CMK (cell line): ENCODE data around the gene NOSTRIN.
"Not testable (repeated sequence)": the region's sequence is repeated elsewhere in the genome, so short reads cannot be mapped to it uniquely, and the experiment has no call there.

ENCODE experiments used
- DNase-seq: peaks from one replicate; pipeline ENCODE4 v3.0.0-alpha.2; 2010; ENCODE audit warnings: low read depth

The NOSTRIN gene

DNA sequence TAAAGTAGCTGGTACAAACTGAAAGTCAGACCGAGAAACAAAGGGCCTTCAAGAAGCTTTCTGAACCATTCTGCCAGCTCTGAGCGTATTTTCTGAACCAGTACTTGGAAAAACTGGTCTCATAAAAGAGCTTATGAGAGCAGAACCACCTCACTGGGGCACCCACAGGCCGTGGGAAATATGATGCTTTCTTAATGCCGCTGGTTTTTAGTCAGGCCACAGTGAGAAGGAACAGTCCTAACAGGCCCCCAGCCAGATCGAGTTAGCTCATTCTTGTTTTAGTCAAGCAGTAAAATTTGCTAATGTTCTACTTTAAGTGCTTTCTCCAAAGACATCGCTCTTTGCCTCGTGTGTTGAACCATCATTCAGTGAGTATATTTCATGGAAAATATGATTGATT is 12.7 kb upstream of the NOSTRIN start:
- DNase-seq: no peak

- DNase-seq: no peak
Measured at GRCh38 chr2:168790226-168790902, 12.1 kb upstream of the NOSTRIN start.

DNA sequence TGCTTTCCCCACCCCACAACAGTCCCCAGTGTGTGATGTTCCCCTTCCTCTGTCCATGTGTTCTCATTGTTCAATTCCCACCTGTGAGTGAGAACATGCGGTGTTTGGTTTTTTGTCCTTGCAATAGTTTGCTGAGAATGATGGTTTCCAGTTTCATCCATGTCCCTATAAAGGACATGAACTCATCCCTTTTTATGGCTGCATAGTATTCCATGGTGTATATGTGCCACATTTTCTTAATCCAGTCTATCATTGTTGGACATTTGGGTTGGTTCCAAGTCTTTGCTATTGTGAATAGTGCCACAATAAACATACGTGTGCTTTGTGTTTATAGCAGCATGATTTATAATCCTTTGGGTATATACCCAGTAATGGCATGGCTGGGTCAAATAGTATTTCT is 11.3 kb upstream of the NOSTRIN start:
- DNase-seq: not testable (repeated sequence)

- DNase-seq: no peak
Measured at GRCh38 chr2:168793596-168793995, 8.8 kb upstream of the NOSTRIN start.

DNA sequence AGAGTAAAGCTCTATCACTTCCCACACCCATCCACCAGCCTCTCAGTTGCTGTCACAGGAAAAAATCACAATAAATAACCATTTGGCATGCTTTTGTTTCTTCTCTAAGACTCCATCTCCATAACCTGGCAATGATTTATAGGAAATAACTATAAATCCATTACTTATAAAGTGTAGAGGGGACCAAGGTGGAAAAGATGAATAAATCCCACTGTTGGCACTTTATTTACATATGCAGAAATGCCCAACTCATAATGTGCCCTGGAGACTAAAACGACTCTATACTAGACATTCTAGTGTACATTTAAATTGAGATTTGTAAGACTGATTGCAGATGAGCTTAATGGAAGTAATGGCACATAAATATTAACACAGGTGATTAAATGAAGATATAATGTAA is 7.5 kb upstream of the NOSTRIN start:
- DNase-seq: no peak

DNA sequence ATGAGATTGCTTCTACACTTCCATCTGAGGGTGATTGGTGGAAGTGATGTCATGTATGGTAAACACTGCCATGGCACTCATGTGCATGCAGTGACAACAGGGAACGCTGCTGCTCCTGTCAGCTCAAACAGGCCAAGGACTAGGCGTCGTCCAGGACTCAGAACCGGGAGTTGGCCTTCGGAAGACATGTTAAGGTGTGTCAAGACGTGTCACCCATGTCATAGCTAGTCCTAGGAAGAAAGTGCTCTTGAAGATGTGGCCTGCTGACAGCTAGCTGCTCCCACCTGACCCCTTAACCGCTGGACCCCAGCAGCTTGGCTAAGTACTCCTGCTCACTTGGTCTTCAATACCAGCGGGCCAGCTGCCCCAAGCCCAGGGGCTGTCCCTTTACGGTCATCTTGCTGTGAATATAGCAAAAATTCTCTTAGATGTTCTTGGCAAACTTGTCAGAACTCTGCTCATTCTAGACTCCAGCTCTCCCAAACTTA is 6.3 kb upstream of the NOSTRIN start:
- no peak for DNase-seq

DNA sequence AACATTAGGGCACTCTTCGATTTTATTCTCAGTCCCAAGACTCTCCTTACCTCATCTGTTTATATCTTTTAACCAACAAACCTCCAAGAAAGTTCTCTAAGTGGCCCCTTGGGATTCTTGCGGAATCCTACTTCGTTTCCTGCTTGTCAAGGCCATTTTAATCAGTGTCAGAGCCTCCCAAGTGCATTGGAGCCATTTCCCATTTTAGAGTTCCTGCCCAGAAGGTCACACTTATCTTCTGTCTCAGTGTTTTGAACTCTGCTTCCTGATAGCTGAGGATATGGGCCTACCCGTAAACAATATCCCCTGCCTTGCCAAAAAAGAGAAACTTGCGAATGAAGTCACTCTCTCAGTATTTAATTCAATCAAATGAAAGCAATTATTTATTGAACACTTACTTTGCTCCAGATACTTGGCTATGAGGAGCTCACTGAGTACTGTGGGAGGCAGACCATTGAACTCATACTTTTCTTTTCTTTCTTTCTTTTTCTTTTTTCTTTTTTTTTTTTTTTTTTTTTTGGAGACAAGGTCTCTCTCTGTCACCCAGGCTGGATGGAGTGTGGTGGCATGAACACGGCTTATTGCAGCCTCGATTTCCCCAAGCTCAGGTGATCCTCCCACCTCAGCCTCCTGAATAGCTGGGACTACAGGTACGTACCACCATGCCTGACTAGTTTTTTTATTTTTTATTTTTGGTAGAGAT is 5.7 kb upstream of the NOSTRIN start:
- DNase-seq: no peak

GRCh38 chr2:168797286-168797655 is 5.2 kb upstream of the NOSTRIN start:
- DNase-seq: no peak

DNA sequence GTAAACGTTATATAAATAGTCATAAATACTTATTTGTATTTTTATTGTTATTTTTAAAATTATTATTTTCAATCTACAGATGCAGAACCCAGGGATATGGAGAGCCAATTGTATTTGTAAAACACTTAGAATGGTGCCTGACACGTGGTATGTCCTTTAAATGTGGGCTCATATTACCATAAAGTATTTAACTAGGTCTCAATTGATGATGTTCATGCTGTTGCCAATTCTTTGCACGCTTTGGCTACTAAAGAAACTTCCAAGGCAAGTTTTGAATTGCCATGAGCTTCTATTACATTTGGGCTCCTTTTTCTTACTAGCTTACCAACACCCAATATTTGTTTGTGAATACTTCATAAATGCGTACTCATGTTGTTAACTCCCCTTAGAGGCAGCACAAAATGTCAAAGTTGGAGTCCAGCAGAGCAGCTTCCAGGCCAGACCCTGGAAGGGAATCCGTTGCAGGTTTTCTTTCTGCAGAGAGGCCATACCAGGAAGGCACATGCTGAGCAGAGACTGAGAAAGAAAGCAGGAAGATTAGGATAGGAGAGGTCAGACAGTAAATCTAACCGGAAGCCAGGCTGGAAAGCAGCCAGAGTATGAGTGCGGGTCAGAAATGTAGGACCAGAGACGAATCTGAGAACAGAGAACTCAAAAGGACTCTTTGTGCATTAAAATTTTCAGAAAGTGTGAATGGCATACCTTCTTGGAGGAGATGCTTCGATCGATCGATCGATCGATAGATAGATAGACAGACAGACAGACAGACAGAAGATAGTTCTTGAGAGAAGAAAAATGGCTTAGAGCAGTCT is 4.2 kb upstream of the NOSTRIN start:
- peak; percentile 52 for DNase-seq

DNA sequence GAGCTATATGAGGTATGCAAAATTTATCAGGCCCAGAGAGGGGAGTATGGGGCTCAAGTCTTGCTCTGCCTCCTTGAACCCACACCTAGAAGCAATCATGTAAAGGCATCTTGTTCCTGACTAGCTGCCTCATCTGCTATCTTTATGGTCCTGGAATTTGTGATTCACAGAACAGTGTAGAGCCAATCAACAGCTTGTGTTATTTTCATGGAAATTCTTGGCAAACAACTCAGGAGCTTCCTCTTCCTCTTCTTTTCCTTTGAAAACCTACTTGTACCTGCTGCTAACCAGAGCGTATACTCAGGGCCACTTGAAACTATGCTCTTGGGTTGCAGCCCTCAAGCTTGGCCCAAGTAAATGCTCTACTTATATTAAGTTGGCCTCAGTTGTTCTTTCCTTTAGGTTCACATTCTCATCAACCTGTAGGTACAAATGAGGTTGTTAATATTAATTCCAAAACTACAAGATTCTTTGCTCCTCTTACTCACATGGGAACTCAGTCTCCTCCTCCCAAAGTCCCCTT is 3.5 kb upstream of the NOSTRIN start:
- no peak for DNase-seq

DNA sequence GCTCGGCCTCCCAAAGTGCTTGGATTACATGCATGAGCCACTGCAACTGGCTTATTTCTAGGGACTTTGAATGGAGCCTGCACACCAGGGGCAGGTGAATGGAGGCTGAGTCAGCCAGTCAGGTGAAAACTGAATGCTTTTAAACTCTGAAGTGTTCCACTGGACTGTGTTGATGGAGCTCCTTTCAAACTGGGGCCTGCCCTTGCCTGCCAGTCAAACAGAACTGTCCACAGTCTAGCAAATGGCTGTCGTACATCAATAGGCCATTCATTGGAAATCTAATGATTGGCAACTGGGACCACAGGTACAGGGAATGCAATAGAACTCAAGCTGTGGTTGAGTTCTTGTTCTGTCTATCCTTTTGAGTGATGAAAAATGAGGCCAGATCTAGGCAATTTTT is 966 bp upstream of the NOSTRIN start:
- no peak for DNase-seq

- DNase-seq: no peak
Measured at GRCh38 chr2:168802859-168803725, 655 bp downstream of the NOSTRIN start.

DNA sequence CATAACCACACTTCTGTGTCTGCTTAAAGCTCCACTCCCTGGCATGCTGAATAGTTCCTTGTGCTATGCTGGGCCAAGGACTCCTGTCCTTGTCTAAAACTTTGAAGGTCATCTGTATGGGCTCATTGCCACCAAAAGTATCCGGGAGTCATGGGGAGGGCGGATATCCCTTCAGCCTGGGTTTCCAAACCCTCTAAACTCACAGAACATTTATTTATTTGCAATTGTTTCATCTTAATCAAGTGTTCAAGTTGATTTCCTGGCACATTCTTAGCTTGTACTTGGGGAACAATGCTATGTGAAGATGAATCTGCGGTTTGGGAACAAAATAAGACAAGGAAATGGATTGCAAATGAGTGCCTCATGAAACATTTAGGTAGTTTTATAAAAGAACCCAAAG is 1.8 kb downstream of the NOSTRIN start:
- no peak for DNase-seq

- no peak for DNase-seq
Measured at GRCh38 chr2:168805615-168806014, 3.2 kb downstream of the NOSTRIN start.

DNA sequence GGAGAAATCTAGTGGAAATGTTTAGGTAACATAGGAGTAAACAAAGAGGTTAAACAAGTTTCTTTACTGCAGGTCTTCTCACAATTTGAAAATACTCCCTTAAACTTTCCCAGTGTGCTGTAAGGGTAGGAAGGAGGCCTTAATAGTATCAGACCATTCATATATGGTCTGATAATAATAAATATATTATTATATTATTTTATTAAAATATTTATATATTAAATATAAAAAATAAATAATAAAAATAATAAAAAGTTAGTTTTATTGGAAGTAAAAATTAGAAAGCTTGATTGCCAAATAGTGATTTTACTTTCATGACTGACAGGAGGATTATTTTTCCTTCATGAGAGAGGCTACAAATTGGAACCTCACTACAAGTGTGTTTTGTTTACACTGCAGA is 7.1 kb downstream of the NOSTRIN start:
- DNase-seq: no peak

GRCh38 chr2:168810235-168810634 is 7.8 kb downstream of the NOSTRIN start:
- DNase-seq: no peak

DNA sequence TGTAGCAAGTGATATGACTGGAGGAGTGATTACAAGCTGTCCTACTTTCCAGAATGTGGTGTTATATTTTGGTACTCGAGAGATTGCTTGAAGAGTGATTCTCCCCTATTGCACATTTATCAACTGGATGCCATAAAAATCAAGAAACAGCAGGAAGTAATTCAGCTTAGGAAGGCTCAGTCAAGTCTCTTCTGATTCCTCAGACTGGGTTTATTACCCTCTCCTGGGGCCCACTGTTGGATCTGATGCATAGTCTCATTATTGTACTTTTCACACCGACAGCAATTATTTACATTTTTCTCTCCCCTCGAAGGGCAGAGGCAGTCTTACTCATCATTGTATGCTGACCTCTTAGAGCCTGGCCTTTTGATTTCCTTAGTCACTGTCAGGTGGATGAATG is 9.3 kb downstream of the NOSTRIN start:
- DNase-seq: no peak

- no peak for DNase-seq
Measured at GRCh38 chr2:168814046-168814445, 11.6 kb downstream of the NOSTRIN start.

DNA sequence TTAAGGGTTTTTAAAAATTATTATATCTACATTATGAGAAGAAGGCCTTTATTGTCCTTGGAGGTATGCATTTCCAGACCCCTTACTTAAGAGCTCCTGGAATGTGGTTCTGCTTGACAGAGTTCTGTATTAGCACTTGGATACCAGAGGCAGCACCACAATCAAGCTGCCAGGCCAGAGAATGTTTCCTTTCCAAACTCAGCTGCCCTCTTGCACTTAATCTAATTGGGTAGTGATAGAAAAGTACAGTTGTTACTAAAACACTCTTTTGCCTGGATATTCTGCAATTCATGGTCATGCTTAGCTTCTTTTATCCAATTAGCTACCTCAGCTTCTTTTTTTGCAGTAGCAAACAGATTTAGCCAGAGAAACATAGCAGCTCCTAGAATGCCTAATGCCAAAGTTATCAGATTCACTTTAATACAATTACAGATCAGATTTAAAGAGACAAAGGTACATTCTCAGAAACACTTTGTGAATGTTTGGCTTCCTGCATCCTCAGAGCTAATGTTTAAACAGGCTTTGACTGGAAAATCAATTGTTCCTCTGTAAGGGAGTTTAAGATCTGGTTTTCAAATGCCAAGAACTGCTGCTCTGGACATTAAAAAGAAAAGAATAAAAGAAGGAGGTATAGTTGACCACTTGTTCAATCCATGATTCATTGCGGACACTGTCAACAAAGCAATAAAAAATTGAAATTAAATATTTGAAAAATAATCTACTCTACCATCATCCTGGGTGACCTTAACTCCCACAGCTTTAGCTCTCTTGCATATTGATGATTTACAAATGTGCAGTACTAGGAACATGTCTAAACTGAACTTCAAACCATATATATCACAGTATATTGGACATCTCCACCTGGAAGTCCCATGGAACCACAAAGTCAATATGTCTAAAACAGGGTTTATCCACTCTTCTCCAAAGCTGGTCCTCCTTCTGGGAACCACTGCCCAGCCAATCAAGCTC is 12.8 kb downstream of the NOSTRIN start:
- DNase-seq: no peak

DNA sequence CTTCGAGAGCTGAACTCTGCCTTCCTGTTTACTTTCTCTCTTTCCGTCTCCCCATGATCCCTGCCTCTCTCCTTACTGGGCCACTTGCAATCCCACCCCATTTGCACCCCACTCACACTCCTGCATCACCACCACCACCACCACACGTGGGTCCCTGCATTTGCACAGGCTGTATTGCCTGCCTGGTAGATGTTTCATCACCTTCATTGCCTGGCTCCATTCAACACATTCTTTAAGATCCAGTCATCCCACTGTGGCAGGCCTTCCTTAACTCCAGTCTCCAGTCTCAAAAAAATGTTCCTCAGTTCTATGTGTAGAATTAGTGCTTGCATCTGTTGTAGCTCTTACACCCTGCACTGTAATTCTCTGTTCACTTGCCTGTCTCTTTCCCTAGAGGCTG is 13.9 kb downstream of the NOSTRIN start:
- no peak for DNase-seq
